Neural cell (in vitro differentiated cells): Measurements from ENCODE around the gene ROCK1. TPM values are rescaled to one million over a fixed set of nuclear protein-coding genes. Genes with fewer than 3 reads are reported as not detected.

Source experiments
- H2AFZ ChIP-seq: fragments of 200-600, 300-800 bp; sonication (generic), shearing (Covaris generic); 2 replicates; pipeline ENCODE4 v1.6.0; 2014; ENCODE audit warnings: low read depth, mild to moderate bottlenecking, antibody characterized with exemption, low read length, moderate library complexity
- H3F3A ChIP-seq: fragments of 200-600 bp; shearing (Covaris generic); 2 replicates; pipeline ENCODE4 v1.6.1; 2016; ENCODE audit warnings: mild to moderate bottlenecking, moderate library complexity, mixed read lengths, antibody characterized with exemption, low read length; ENCODE audit not compliant: insufficient read depth, poor library complexity, severe bottlenecking
- H3K27ac ChIP-seq: fragments of 200-600, 300-800 bp; sonication (generic), shearing (Covaris generic); 2 replicates; pipeline ENCODE4 v1.5.1; 2014; ENCODE audit warnings: mild to moderate bottlenecking, low read length, moderate library complexity
- H3K27me3 ChIP-seq: fragments of 300-800, 200-600 bp; sonication (generic), shearing (Covaris generic); 2 replicates; pipeline ENCODE4 v1.6.0; 2014; ENCODE audit warnings: mild to moderate bottlenecking, low read depth, low read length, moderate library complexity; ENCODE audit not compliant: insufficient read depth
- H3K36me3 ChIP-seq: fragments of 300-800, 200-600 bp; sonication (generic), shearing (Covaris generic); 2 replicates; pipeline ENCODE4 v1.5.1; 2014; ENCODE audit warnings: mild to moderate bottlenecking, antibody characterized with exemption, low read length, moderate library complexity; ENCODE audit not compliant: insufficient read depth
- H3K4me2 ChIP-seq: fragments of 300-800, 200-600 bp; sonication (generic), shearing (Covaris generic); 2 replicates; pipeline ENCODE4 v1.6.0; 2014; ENCODE audit warnings: mild to moderate bottlenecking, low read length
- H3K4me3 ChIP-seq: fragments of 300-800, 200-600 bp; sonication (generic), shearing (Covaris generic); 2 replicates; pipeline ENCODE4 v1.5.1; 2014; ENCODE audit warnings: mild to moderate bottlenecking, low read length, moderate library complexity
- H3K79me2 ChIP-seq: fragments of 200-600 bp; shearing (Covaris generic); replicated peaks from 2 replicates; pipeline ENCODE4 v1.6.0; 2014; ENCODE audit warnings: mild to moderate bottlenecking, low read length, moderate library complexity; ENCODE audit not compliant: insufficient read depth
- H3K9ac ChIP-seq: fragments of 300-800, 200-600 bp; sonication (generic), shearing (Covaris generic); 2 replicates; pipeline ENCODE4 v1.6.1; 2016; ENCODE audit warnings: mild to moderate bottlenecking, low read length, mixed read lengths
- H3K9me2 ChIP-seq: fragments of 200-600 bp; shearing (Covaris generic); 2 replicates; pipeline ENCODE4 v1.6.1; 2016; ENCODE audit warnings: mild to moderate bottlenecking, low read length, mixed read lengths; ENCODE audit not compliant: insufficient read depth
- H3K9me3 ChIP-seq: fragments of 200-600, 300-800 bp; sonication (generic), shearing (Covaris generic); 2 replicates; pipeline ENCODE4 v1.6.1; 2016; ENCODE audit warnings: mild to moderate bottlenecking, mixed run types, low read length, moderate library complexity, mixed read lengths
- H4K20me1 ChIP-seq: fragments of 200-600 bp; shearing (Covaris generic); 2 replicates; pipeline ENCODE4 v1.6.1; 2016; ENCODE audit warnings: mild to moderate bottlenecking, mixed run types; ENCODE audit not compliant: insufficient read depth
- CTCF ChIP-seq: fragments of 450-650 bp; IDR thresholded peaks from 2 replicates; pipeline ENCODE4 v1.5.1; 2014; ENCODE audit warnings: antibody characterized with exemption, mild to moderate bottlenecking, moderate library complexity; ENCODE audit not compliant: poor library complexity, severe bottlenecking
- EP300 ChIP-seq: fragments of 450-650 bp; conservative IDR thresholded peaks from 2 replicates; pipeline ENCODE4 v1.6.1; 2014; ENCODE audit warnings: antibody characterized with exemption, mild to moderate bottlenecking, moderate library complexity; ENCODE audit not compliant: poor library complexity, severe bottlenecking
- EZH2 ChIP-seq: fragments of 200-600, 300-800 bp; shearing (Covaris generic), sonication (generic); IDR thresholded peaks from 2 replicates; pipeline ENCODE4 v1.6.1; 2014; ENCODE audit warnings: antibody characterized with exemption, low read length, borderline replicate concordance, mild to moderate bottlenecking; ENCODE audit not compliant: insufficient read depth, poor library complexity, severe bottlenecking
- MXI1 ChIP-seq: fragments of 450-650 bp; conservative IDR thresholded peaks from 2 replicates; pipeline ENCODE4 v1.6.1; 2014; ENCODE audit warnings: antibody characterized with exemption, mild to moderate bottlenecking; ENCODE audit not compliant: poor library complexity, severe bottlenecking
- POLR2AphosphoS5 ChIP-seq: IDR thresholded peaks from 2 replicates; pipeline ENCODE4 v1.6.1; 2012
- RAD21 ChIP-seq: fragments of 450-650 bp; conservative IDR thresholded peaks from 2 replicates; pipeline ENCODE4 v1.6.1; 2014; ENCODE audit warnings: antibody characterized with exemption, mild to moderate bottlenecking, moderate library complexity
- SMC3 ChIP-seq: fragments of 450-650 bp; conservative IDR thresholded peaks from 2 replicates; pipeline ENCODE4 v1.6.1; 2014; ENCODE audit warnings: antibody characterized with exemption, mild to moderate bottlenecking, moderate library complexity; ENCODE audit not compliant: poor library complexity
- TAF1 ChIP-seq: IDR thresholded peaks from 2 replicates; pipeline ENCODE4 v1.6.1; 2012; ENCODE audit warnings: low read depth
- polyA plus RNA-seq: library from polyadenylated mRNA; depleted of rRNA; stranded (reverse); fragments of >200 nt; gene quantifications from 2 replicates; pipeline ENCODE4 v1.2.3, GENCODE V29; 2014
- TF ChIP-seq, protein P1 (sequence below): IDR thresholded peaks from 2 replicates; pipeline ENCODE4 v1.6.1; 2012; ENCODE audit warnings: borderline replicate concordance

ROCK1 gene
- polyA plus RNA-seq, 1 donor from 2014 or later = 43.0 TPM

DNA sequence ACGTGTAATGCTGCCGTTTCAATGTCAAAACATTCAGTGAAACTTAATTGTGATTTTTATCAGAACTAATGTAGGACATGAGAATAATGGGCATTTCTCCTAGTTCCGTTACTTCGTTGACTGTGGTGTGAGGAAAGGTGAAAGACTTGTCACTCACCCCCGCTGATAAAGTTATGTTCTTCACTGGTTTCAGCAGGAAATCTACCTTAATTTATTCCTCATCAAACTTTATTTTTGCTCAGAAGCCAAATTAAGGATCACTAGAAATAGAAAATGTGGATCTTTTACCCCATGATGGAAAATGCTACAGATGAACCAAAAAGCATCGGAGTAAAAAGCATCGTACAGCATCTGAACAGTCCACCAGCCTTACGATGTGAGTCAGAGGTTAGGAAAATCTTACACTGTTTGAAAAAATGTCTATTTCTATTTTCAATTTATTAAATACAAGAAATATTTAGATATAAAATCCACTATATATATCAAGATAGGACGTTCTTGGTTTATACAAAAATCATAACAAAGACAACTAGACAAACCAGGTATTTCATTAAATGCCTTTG is 1.0 kb upstream of the ROCK1 start:
- Histone ChIP-seq H3K9me2 (no peaks in the 10 kb centered on the region), H3K4me2 (peak overlapping the region; percentile 89), H3K4me3 (peak overlapping the region; percentile 96), H4K20me1 (peaks cover 6% of the 10 kb centered on the region), H3K79me2 (peaks cover 32% of the 10 kb centered on the region), H2AFZ (peak overlapping the region; percentile 77), H3F3A (no peaks in the 10 kb centered on the region), H3K9me3 (no peaks in the 10 kb centered on the region), H3K27me3 (peaks cover 7% of the 10 kb centered on the region), H3K9ac (peak overlapping the region; percentile 62), H3K27ac (no peak overlapping the region), H3K36me3 (no peaks in the 10 kb centered on the region)
- TF ChIP-seq SMC3 (no peak), MXI1 (no peak), EZH2 (no peak), POLR2AphosphoS5 (no peak), EP300 (no peak), CTCF (no peak), RAD21 (no peak), TAF1 (no peak)
- TF ChIP-seq, protein P1, sequence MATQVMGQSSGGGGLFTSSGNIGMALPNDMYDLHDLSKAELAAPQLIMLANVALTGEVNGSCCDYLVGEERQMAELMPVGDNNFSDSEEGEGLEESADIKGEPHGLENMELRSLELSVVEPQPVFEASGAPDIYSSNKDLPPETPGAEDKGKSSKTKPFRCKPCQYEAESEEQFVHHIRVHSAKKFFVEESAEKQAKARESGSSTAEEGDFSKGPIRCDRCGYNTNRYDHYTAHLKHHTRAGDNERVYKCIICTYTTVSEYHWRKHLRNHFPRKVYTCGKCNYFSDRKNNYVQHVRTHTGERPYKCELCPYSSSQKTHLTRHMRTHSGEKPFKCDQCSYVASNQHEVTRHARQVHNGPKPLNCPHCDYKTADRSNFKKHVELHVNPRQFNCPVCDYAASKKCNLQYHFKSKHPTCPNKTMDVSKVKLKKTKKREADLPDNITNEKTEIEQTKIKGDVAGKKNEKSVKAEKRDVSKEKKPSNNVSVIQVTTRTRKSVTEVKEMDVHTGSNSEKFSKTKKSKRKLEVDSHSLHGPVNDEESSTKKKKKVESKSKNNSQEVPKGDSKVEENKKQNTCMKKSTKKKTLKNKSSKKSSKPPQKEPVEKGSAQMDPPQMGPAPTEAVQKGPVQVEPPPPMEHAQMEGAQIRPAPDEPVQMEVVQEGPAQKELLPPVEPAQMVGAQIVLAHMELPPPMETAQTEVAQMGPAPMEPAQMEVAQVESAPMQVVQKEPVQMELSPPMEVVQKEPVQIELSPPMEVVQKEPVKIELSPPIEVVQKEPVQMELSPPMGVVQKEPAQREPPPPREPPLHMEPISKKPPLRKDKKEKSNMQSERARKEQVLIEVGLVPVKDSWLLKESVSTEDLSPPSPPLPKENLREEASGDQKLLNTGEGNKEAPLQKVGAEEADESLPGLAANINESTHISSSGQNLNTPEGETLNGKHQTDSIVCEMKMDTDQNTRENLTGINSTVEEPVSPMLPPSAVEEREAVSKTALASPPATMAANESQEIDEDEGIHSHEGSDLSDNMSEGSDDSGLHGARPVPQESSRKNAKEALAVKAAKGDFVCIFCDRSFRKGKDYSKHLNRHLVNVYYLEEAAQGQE = no peak

GRCh38 chr18:21112140-21112473 is 494 bp upstream of the ROCK1 start:
- H3K9ac ChIP-seq = peak overlapping the region; percentile 62
- peak overlapping the region; percentile 89 for H3K4me2 ChIP-seq
- H4K20me1 ChIP-seq = peaks cover 6% of the 10 kb centered on the region
- peaks cover 37% of the 10 kb centered on the region for H3K79me2 ChIP-seq
- no peaks in the 10 kb centered on the region for H3K9me2 ChIP-seq
- H3K27me3 ChIP-seq = peaks cover 7% of the 10 kb centered on the region
- H3K9me3 ChIP-seq = no peaks in the 10 kb centered on the region
- peak overlapping the region; percentile 96 for H3K4me3 ChIP-seq
- H3F3A ChIP-seq = no peaks in the 10 kb centered on the region
- TF ChIP-seq MXI1 = no peak
- TF ChIP-seq TAF1 = no peak
- TF ChIP-seq POLR2AphosphoS5 = no peak
- TF ChIP-seq EZH2 = no peak
- peak; percentile 16 for TF ChIP-seq SMC3
- TF ChIP-seq RAD21 = peak; percentile 31
- TF ChIP-seq, protein P1 = no peak
- peak overlapping the region; percentile 29 for H3K27ac ChIP-seq
- peak overlapping the region; percentile 77 for H2AFZ ChIP-seq
- H3K36me3 ChIP-seq = no peaks in the 10 kb centered on the region
